ENCODE data around the gene ABCB10. TPM values are rescaled to one million over a fixed set of nuclear protein-coding genes. Genes with fewer than 3 reads are reported as not detected.
"Not testable (repeated sequence)": the region's sequence is repeated elsewhere in the genome, so short reads cannot be mapped to it uniquely, and the experiment has no call there.

The ABCB10 gene
- total RNA-seq, 2 experiments from 2014 or later = 42.3 to 46.9 TPM

- POLR2A ChIA-PET = no interaction called here
- CTCF ChIA-PET = interaction anchor here (1.1 to 2.2 kb wide), 4 partner anchors 12 to 34 kb away, joined by 3 to 7 read pairs (median 4); partner anchors contain the start of gene NUP133
Measured at GRCh38 chr1:229495782-229496181, 62.7 kb downstream of the ABCB10 start.

- POLR2A ChIA-PET = no interaction called here
Measured at GRCh38 chr1:229487181-229487580, 71.3 kb downstream of the ABCB10 start.

GRCh38 chr1:229485318-229485717 lies 73.2 kb downstream of the ABCB10 start:
- CTCF ChIA-PET = interaction anchor here (0.7 kb wide), 1 partner anchor 11 kb away, joined by 3 read pairs; no protein-coding TSS in a partner anchor
- POLR2A ChIA-PET = no interaction called here

More at GRCh38 chr1:229487181-229487580, 71.3 kb downstream of the ABCB10 start:
- CTCF ChIA-PET = no interaction called here

GRCh38 chr1:229482511-229482910 lies 76.0 kb downstream of the ABCB10 start:
- ChIA-PET CTCF (interaction anchor here (0.8 to 1.8 kb wide), 10 partner anchors 14 to 282 kb away, joined by 3 to 12 read pairs (median 3); no protein-coding TSS in a partner anchor), POLR2A (no interaction called here)

GRCh38 chr1:229480495-229480894 lies 78.0 kb downstream of the ABCB10 start:
- CTCF ChIA-PET = interaction anchor here (1.1 to 2.1 kb wide), 2 partner anchors 40 to 222 kb away, joined by 3 to 9 read pairs; no protein-coding TSS in a partner anchor
- POLR2A ChIA-PET = interaction anchor here (0.6 kb wide), 2 partner anchors 139 to 1783 kb away, joined by 3 to 5 read pairs; no protein-coding TSS in a partner anchor

GRCh38 chr1:229479660-229480399 lies 78.7 kb downstream of the ABCB10 start:
- POLR2A ChIA-PET = interaction anchor here (0.6 kb wide), 2 partner anchors 138 to 1783 kb away, joined by 3 to 5 read pairs; no protein-coding TSS in a partner anchor
- CTCF ChIA-PET = interaction anchor here (1.1 to 2.1 kb wide), 3 partner anchors 17 to 221 kb away, joined by 3 to 9 read pairs (median 3); no protein-coding TSS in a partner anchor

- POLR2A ChIA-PET = no interaction called here
- CTCF ChIA-PET = interaction anchor here (1.2 to 2.1 kb wide), 2 partner anchors 17 to 220 kb away, joined by 3 to 9 read pairs; no protein-coding TSS in a partner anchor
Measured at GRCh38 chr1:229478852-229479251, 79.7 kb downstream of the ABCB10 start.

GRCh38 chr1:229475859-229476258 lies 82.6 kb downstream of the ABCB10 start:
- POLR2A ChIA-PET, CTCF ChIA-PET: not testable (repeated sequence)

GRCh38 chr1:229474509-229474908 lies 84.0 kb downstream of the ABCB10 start:
- ChIA-PET CTCF (no interaction called here), POLR2A (no interaction called here)

- CTCF ChIA-PET = no interaction called here
- POLR2A ChIA-PET = no interaction called here
Measured at GRCh38 chr1:229471175-229471574, 87.3 kb downstream of the ABCB10 start.

- ChIA-PET CTCF (no interaction called here), POLR2A (no interaction called here)
Measured at GRCh38 chr1:229470406-229471043, 88.0 kb downstream of the ABCB10 start.

- POLR2A ChIA-PET = no interaction called here
- CTCF ChIA-PET = no interaction called here
Measured at GRCh38 chr1:229466887-229467286, 91.6 kb downstream of the ABCB10 start.

Other genes with a start within 250 kb of the ABCB10 start
- gene CCSAP, start 215.7 kb downstream of the ABCB10 start, total RNA-seq = 1 to 10 TPM; 5.9 TPM
- not detected for gene ACTA1, start 124.6 kb downstream of the ABCB10 start, total RNA-seq
- 10 to 100 TPM; 58.8 to 62.4 TPM for gene NUP133, start 50.4 kb downstream of the ABCB10 start, total RNA-seq
- 10 to 100 TPM; 29.5 to 31.1 TPM for gene TAF5L, start 67.4 kb upstream of the ABCB10 start, total RNA-seq
- gene URB2, start 67.5 kb upstream of the ABCB10 start, total RNA-seq = 10 to 100 TPM; 36.7 to 36.9 TPM

Measured in activated CD8-positive, alpha-beta memory T cell treated with anti-CD3 and anti-CD28 coated beads for 36 hours (primary cell).